GM23338 (cell line): ENCODE measurements around the gene PRCD. TPM values are rescaled to one million over a fixed set of nuclear protein-coding genes. Genes with fewer than 3 reads are reported as not detected.
"Not testable (repeated sequence)": the region's sequence is repeated elsewhere in the genome, so short reads cannot be mapped to it uniquely, and the experiment has no call there.

Experiments used
- ATAC-seq: fragments of 200-7000 bp; cut with Tn5 transposase; 3 replicates; pipeline ENCODE4 v1.9.1; 2020
- DNase-seq: peaks from one replicate; pipeline ENCODE4 v3.0.0-alpha.2; 2015; ENCODE audit warnings: low spot score
- H2AFZ ChIP-seq: fragments of 200-600 bp; sonication (generic); 2 replicates; pipeline ENCODE4 v1.8.0; 2016; ENCODE audit warnings: antibody characterized with exemption, mild to moderate bottlenecking, moderate library complexity
- H3F3A ChIP-seq: fragments of 200-600 bp; sonication (generic); replicated peaks from 2 replicates; pipeline ENCODE4 v1.8.0; 2017; ENCODE audit warnings: antibody characterized with exemption, mixed run types, low read depth
- H3K27ac ChIP-seq: fragments of 200-600 bp; sonication (generic); 2 replicates; pipeline ENCODE4 v1.6.1; 2016; ENCODE audit warnings: low read depth
- H3K27me3 ChIP-seq: fragments of 200-600 bp; sonication (generic); 2 replicates; pipeline ENCODE4 v1.8.0; 2016; ENCODE audit warnings: mild to moderate bottlenecking, mixed run types, moderate library complexity; ENCODE audit not compliant: insufficient read depth
- H3K36me3 ChIP-seq: fragments of 200-600 bp; sonication (generic); 2 replicates; pipeline ENCODE4 v1.8.0; 2016; ENCODE audit warnings: mild to moderate bottlenecking; ENCODE audit not compliant: insufficient read depth
- H3K4me1 ChIP-seq: fragments of 200-600 bp; sonication (generic); 2 replicates; pipeline ENCODE4 v1.8.0; 2016; ENCODE audit warnings: mild to moderate bottlenecking, moderate library complexity; ENCODE audit not compliant: insufficient read depth
- H3K4me2 ChIP-seq: fragments of 200-600 bp; sonication (generic); 2 replicates; pipeline ENCODE4 v1.7.1; 2017; ENCODE audit warnings: mixed run types
- H3K4me3 ChIP-seq: fragments of 200-600 bp; sonication (generic); 2 replicates; pipeline ENCODE4 v1.6.1; 2016; ENCODE audit warnings: mixed run types
- H3K79me2 ChIP-seq: fragments of 200-600 bp; sonication (generic); replicated peaks from 2 replicates; pipeline ENCODE4 v1.8.0; 2017; ENCODE audit warnings: mild to moderate bottlenecking; ENCODE audit not compliant: insufficient read depth
- H3K9me2 ChIP-seq: fragments of 200-600 bp; sonication (generic); 2 replicates; pipeline ENCODE4 v1.8.0; 2017; ENCODE audit not compliant: insufficient read depth
- H4K20me1 ChIP-seq: fragments of 200-600 bp; sonication (generic); replicated peaks from 2 replicates; pipeline ENCODE4 v1.8.0; 2017; ENCODE audit warnings: mild to moderate bottlenecking; ENCODE audit not compliant: insufficient read depth
- H3K27ac Mint-ChIP-seq: 2 replicates; pipeline ENCODE4 v1.8.0; 2020; ENCODE audit warnings: inconsistent platforms, mild to moderate bottlenecking, moderate library complexity, mixed read lengths
- H3K27me3 Mint-ChIP-seq: 3 replicates; pipeline ENCODE4 v1.8.0; 2022; ENCODE audit warnings: low read depth, mild to moderate bottlenecking, moderate library complexity, mixed read lengths, inconsistent platforms; ENCODE audit not compliant: insufficient read depth, poor library complexity
- H3K36me3 Mint-ChIP-seq: 3 replicates; pipeline ENCODE4 v1.8.0; 2021; ENCODE audit warnings: low read depth, mild to moderate bottlenecking, inconsistent platforms, moderate library complexity, mixed read lengths
- H3K4me1 Mint-ChIP-seq: 3 replicates; pipeline ENCODE4 v1.8.0; 2020; ENCODE audit warnings: mild to moderate bottlenecking, inconsistent platforms, mixed read lengths
- H3K4me3 Mint-ChIP-seq: 3 replicates; pipeline ENCODE4 v1.8.0; 2021; ENCODE audit warnings: moderate library complexity, mild to moderate bottlenecking, inconsistent platforms, mixed read lengths
- H3K9me3 Mint-ChIP-seq: 3 replicates; pipeline ENCODE4 v1.8.0; 2020; ENCODE audit warnings: moderate library complexity, mild to moderate bottlenecking, inconsistent platforms, mixed read lengths
- CREB1 ChIP-seq: fragments of 250-450 bp; sonication (Bioruptor Pico); IDR thresholded peaks from 2 replicates; pipeline ENCODE4 v1.5.0; 2020; ENCODE audit warnings: low read depth, mild to moderate bottlenecking, moderate library complexity
- CTCF ChIP-seq, 2 experiments: fragments of 200-600 bp in 1 of 2; sonication (generic) in 1 of 2; conservative IDR thresholded peaks; 2 replicates each; pipeline versions ENCODE4 v1.5.1 to v1.6.1; 2016 to 2017; ENCODE audit warnings: antibody characterized with exemption in 2 of 2, low read depth in 2 of 2, mild to moderate bottlenecking in 2 of 2, moderate library complexity in 1 of 2
- JUNB ChIP-seq: IDR thresholded peaks from one replicate; pipeline ENCODE4 v1.6.1; 2016; ENCODE audit warnings: antibody characterized with exemption; ENCODE audit not compliant: unreplicated experiment
- polyA plus RNA-seq: library from polyadenylated mRNA; unstranded; fragments of >200 nt; fragmentation: Nextera tagmentation; extraction: Ambion mirVana; gene quantifications from 2 replicates; pipeline ENCODE4 v1.2.1, GENCODE V29; 2016
- total RNA-seq: library from RNA; depleted of rRNA; stranded (reverse); fragments of >200 nt; shearing (Covaris generic); gene quantifications from 2 replicates; pipeline ENCODE4 v1.2.3, GENCODE V29; 2014

The PRCD gene
- total and polyA plus RNA-seq, 2 experiments from 2014 or later: 0.38 to 1.6 TPM

DNA sequence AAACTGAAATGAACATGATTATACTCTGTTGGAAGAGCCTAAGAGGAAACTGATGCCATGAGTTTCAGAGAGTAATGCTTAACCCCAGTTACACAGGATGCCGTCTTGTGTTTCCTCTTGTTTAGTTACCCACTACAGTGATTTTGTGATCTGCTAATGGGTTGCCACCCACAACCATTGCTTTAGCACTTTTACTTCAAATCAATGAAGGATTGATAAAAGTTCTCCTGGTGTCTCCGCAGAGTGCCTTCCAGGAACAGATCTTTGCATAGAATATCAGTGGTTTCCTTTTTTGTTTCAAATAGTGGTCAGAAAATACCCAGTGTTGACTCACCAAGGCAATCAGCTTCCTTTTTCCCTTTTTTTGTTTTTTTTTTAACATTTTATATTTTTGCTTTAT, 23.5 kb downstream of the PRCD start:
- not testable (repeated sequence) for H3K4me2 ChIP-seq, H3K27me3 Mint-ChIP-seq, DNase-seq, H3K27ac ChIP-seq, H3K27me3 ChIP-seq, H3K4me3 Mint-ChIP-seq, H3K27ac Mint-ChIP-seq, H3K4me3 ChIP-seq, H2AFZ ChIP-seq, H3K9me3 Mint-ChIP-seq, H3K9me2 ChIP-seq, ATAC-seq
- Mint-ChIP-seq H3K4me1 (peaks cover 60% of the 10 kb centered on the region), H3K36me3 (peaks cover 85% of the 10 kb centered on the region)
- Histone ChIP-seq H4K20me1 (peaks cover 54% of the 10 kb centered on the region), H3K36me3 (peaks cover 46% of the 10 kb centered on the region), H3F3A (peaks cover 67% of the 10 kb centered on the region), H3K79me2 (peaks cover 45% of the 10 kb centered on the region), H3K4me1 (peaks cover 57% of the 10 kb centered on the region)

DNA sequence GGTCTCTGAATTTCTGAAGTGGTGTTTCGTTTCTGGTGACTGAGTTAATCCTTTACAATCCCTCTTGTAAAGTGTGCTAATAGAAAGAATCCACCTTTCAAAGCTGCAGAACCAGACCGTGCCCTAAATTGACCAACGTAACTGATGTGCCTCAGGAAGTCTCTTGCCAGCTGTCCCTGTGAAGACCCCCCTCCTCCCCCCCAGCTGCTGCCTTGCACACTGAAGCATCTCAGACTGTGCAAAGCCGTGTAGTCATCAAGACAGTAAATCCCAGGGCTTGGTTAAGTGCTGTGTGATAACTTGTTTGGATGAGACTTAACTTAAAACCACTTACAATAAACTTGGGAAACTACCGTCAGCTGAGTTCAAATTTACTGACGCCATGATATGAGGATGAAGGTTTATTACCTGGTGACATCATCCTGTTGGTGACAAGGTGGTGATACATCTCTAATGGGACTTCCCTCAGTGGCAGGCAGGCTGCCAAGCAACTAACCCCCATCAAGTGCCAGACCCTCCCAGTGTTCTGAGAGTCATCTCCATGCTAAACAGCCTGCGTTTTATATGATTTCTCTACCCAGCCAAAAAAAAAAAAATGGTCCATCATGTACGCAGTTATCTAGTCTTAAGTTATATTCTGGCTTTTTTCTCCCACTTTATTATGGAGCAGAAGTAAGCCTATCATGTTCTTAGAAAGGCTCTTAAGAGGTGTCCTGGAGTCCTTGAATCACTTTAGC, 25.3 kb downstream of the PRCD start:
- Histone ChIP-seq H3K4me1 (peaks cover 50% of the 10 kb centered on the region), H3K79me2 (peaks cover 27% of the 10 kb centered on the region), H3K27ac (peak overlapping the region; percentile 76; the same call in 1 of the 2 replicates), H3K36me3 (peaks cover 38% of the 10 kb centered on the region), H3F3A (peaks cover 51% of the 10 kb centered on the region), H4K20me1 (peaks cover 39% of the 10 kb centered on the region)
- H3K27ac Mint-ChIP-seq, DNase-seq, H3K4me3 ChIP-seq, H2AFZ ChIP-seq, H3K27me3 Mint-ChIP-seq, H3K27me3 ChIP-seq, ATAC-seq, H3K4me2 ChIP-seq, H3K9me3 Mint-ChIP-seq, H3K9me2 ChIP-seq, H3K4me3 Mint-ChIP-seq: not testable (repeated sequence)
- peaks cover 67% of the 10 kb centered on the region for H3K36me3 Mint-ChIP-seq
- peaks cover 58% of the 10 kb centered on the region for H3K4me1 Mint-ChIP-seq

DNA sequence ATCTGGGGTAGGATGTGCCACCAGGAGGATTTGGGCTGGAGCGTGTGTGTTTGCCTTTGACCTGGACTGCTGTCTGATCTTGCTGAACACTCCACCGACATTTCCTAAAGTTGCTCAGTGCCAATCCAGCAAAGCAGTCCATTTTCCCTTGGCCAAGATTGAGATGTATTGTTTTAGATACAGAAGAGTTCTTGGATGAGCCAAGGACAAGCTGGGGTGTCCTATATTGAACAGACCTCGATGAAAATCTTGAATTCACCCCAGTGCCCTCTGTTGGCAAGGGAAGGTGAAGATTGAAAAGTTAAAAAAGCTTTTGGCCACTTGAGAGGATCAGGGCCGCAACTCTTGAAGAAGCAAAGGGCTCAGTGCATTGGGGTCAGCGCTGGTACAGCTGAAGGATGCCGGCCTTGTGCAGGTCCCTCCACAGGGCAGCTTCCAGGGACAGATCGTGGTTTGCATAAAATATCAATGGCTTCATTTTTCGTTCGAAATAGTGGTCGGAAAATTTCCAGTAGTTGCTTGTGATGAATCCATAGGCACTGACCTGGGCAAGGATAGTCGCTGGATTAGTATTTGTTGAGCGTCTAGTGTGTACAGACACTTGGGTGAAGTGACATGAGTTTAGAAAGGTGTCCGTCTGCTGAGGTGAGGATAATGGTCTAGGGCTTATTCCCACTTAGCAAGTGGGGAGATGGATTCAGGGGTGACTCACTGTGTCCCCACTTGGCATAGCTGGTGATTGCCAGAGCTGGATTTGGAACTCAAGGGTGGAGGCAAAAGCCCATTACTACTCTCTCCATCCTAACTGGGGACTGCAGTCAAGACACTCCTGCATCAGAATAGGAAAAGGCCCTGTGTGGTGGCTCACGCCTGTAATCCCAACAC, 26.1 kb downstream of the PRCD start:
- no peak overlapping the region for H3K27ac Mint-ChIP-seq
- Histone ChIP-seq H3K79me2 (peaks cover 18% of the 10 kb centered on the region), H3K4me1 (peaks cover 43% of the 10 kb centered on the region), H2AFZ (no peak overlapping the region), H4K20me1 (peaks cover 31% of the 10 kb centered on the region), H3K27me3 (no peaks in the 10 kb centered on the region), H3K4me2 (no peak overlapping the region), H3K36me3 (peaks cover 30% of the 10 kb centered on the region), H3K9me2 (no peaks in the 10 kb centered on the region), H3K27ac (peak overlapping the region; percentile 76; the same call in 1 of the 2 replicates), H3K4me3 (no peak overlapping the region), H3F3A (peaks cover 43% of the 10 kb centered on the region)
- H3K4me3 Mint-ChIP-seq: no peak overlapping the region; the same call in 2 of the 3 replicates
- DNase-seq (peak; percentile 47), ATAC-seq (no peak)
- TF ChIP-seq JUNB (no peak), CREB1 (CRISPR knock-in tag) (no peak), CTCF (conservative IDR thresholded peaks at IDR 0.05; ENCODE audit: low read depth in 2 of 2) (peak in 1 of 2 experiments; percentile 35; a peak in 1 of 4 replicates)
- H3K36me3 Mint-ChIP-seq: peaks cover 58% of the 10 kb centered on the region
- peaks cover 52% of the 10 kb centered on the region for H3K4me1 Mint-ChIP-seq
- H3K27me3 Mint-ChIP-seq: peaks cover 10% of the 10 kb centered on the region
- H3K9me3 Mint-ChIP-seq: no peaks in the 10 kb centered on the region
